Smooth muscle cell of the brain vasculature (primary cell): ENCODE measurements around the gene AMMECR1.
"Not testable (repeated sequence)": the region's sequence is repeated elsewhere in the genome, so short reads cannot be mapped to it uniquely, and the experiment has no call there.

Source experiments
- DNase-seq: peaks from one replicate; pipeline ENCODE4 v3.0.0-alpha.2; 2012; ENCODE audit warnings: low read depth, low spot score

The AMMECR1 gene

GRCh38 chrX:110258552-110258951 lies 59.3 kb downstream of the AMMECR1 start:
- no peak for DNase-seq

GRCh38 chrX:110257889-110258288 lies 60.0 kb downstream of the AMMECR1 start:
- DNase-seq: no peak

GRCh38 chrX:110252711-110253110 lies 65.2 kb downstream of the AMMECR1 start:
- DNase-seq: no peak

GRCh38 chrX:110251961-110252360 lies 65.9 kb downstream of the AMMECR1 start:
- DNase-seq: no peak

GRCh38 chrX:110251526-110251925 lies 66.4 kb downstream of the AMMECR1 start:
- DNase-seq: no peak

- DNase-seq: no peak
Measured at GRCh38 chrX:110250847-110251246, 67.0 kb downstream of the AMMECR1 start.

- no peak for DNase-seq
Measured at GRCh38 chrX:110248578-110248977, 69.3 kb downstream of the AMMECR1 start.

- DNase-seq: no peak
Measured at GRCh38 chrX:110245011-110245410, 72.9 kb downstream of the AMMECR1 start.

- DNase-seq: no peak
Measured at GRCh38 chrX:110242371-110242770, 75.5 kb downstream of the AMMECR1 start.

- DNase-seq: no peak
Measured at GRCh38 chrX:110241816-110242215, 76.1 kb downstream of the AMMECR1 start.

GRCh38 chrX:110238259-110238658 lies 79.6 kb downstream of the AMMECR1 start:
- not testable (repeated sequence) for DNase-seq

- DNase-seq: not testable (repeated sequence)
Measured at GRCh38 chrX:110231485-110231884, 86.4 kb downstream of the AMMECR1 start.

GRCh38 chrX:110229497-110230111 lies 88.3 kb downstream of the AMMECR1 start:
- DNase-seq: not testable (repeated sequence)

- DNase-seq: no peak
Measured at GRCh38 chrX:110228453-110228852, 89.4 kb downstream of the AMMECR1 start.

GRCh38 chrX:110226931-110227330 lies 91.0 kb downstream of the AMMECR1 start:
- DNase-seq: no peak

GRCh38 chrX:110224926-110225617 lies 92.8 kb downstream of the AMMECR1 start:
- no peak for DNase-seq

- no peak for DNase-seq
Measured at GRCh38 chrX:110222497-110223257, 95.2 kb downstream of the AMMECR1 start.

- no peak for DNase-seq
Measured at GRCh38 chrX:110219920-110220319, 98.0 kb downstream of the AMMECR1 start.

- no peak for DNase-seq
Measured at GRCh38 chrX:110218591-110218990, 99.3 kb downstream of the AMMECR1 start.

GRCh38 chrX:110216027-110216426 lies 101.9 kb downstream of the AMMECR1 start:
- no peak for DNase-seq

- DNase-seq: no peak
Measured at GRCh38 chrX:110215411-110215810, 102.5 kb downstream of the AMMECR1 start.

- no peak for DNase-seq
Measured at GRCh38 chrX:110214684-110215083, 103.2 kb downstream of the AMMECR1 start.

GRCh38 chrX:110213183-110213582 lies 104.7 kb downstream of the AMMECR1 start:
- DNase-seq: no peak
